ENCODE results near the gene MYT1.
"Not testable (repeated sequence)": the region's sequence is repeated elsewhere in the genome, so short reads cannot be mapped to it uniquely, and the experiment has no call there.

Gene MYT1

DNA sequence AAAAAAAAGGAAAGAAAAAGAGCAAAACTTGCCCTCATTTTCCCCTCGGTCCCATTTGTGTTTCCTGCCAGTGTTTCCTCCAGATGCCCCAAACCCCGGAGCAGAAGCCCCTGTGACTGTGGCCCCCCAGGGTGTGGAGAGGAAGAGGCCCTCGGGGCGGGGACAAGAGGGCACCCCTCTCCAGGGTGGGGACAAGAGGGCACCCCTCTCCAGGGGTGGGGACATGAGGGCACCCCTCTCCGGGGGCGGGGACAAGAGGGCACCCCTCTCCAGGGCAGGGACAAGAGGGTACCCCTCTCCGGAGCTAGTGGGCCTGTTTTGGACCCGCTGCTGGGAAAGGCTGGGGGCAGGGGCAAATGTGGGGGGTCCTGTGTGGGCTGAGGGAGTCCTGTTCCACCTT, 13.1 kb downstream of the MYT1 start:
- H3K4me1 ChIP-seq (ENCODE audit: control insufficient read depth in 2 of 2, insufficient read depth in 1 of 2, low read depth in 1 of 2, low read length in 2 of 2) = peaks cover 12 to 16% of the 10 kb centered on the region in 2 donors
- H3K4me3 ChIP-seq (ENCODE audit: low read length in 2 of 2) = no peak overlapping the region
- H3K36me3 ChIP-seq (replicated peaks in 1 of 2; ENCODE audit: control insufficient read depth in 2 of 2, insufficient read depth in 2 of 2, low read length in 2 of 2) = peaks cover 0 to 3% of the 10 kb centered on the region in 2 donors
- no peak overlapping the region for H2BK120ac ChIP-seq (ENCODE audit: low read depth, low read length)
- no peak overlapping the region for H2BK15ac ChIP-seq (ENCODE audit: low read length)
- H3K4ac ChIP-seq (ENCODE audit: low read length) = no peak overlapping the region
- H4K8ac ChIP-seq (ENCODE audit: low read depth, low read length) = no peak overlapping the region
- no peak overlapping the region for H3K9ac ChIP-seq (ENCODE audit: low read depth, low read length, poor library complexity)
- DNase-seq (ENCODE audit: low spot score) = no peak
- H2AK5ac ChIP-seq (ENCODE audit: low read depth, low read length) = peak overlapping the region; percentile 81
- H2AFZ ChIP-seq (ENCODE audit: low read length) = no peak overlapping the region
- H3K4me2 ChIP-seq (ENCODE audit: insufficient read depth, low read length, poor library complexity, severe bottlenecking) = peak overlapping the region; percentile 31
- H3K27ac ChIP-seq (replicated peaks; ENCODE audit: low read length) = no peak overlapping the region
- H3K79me1 ChIP-seq (ENCODE audit: low read depth, low read length) = peaks cover 3% of the 10 kb centered on the region
- H3K14ac ChIP-seq (ENCODE audit: low read length) = no peak overlapping the region
- H4K91ac ChIP-seq (ENCODE audit: low read depth, low read length, poor library complexity) = no peak overlapping the region
- no peak overlapping the region for H2BK12ac ChIP-seq (ENCODE audit: low read length)
- no peak overlapping the region for H2BK5ac ChIP-seq (ENCODE audit: low read length)
- H3K9me3 ChIP-seq (replicated peaks in 1 of 2; ENCODE audit: control insufficient read depth in 2 of 2, insufficient read depth in 1 of 2, low read depth in 1 of 2, low read length in 2 of 2) = peaks cover 0 to 6% of the 10 kb centered on the region in 2 donors
- H3K18ac ChIP-seq (ENCODE audit: low read length) = peak overlapping the region; percentile 48
- H3K27me3 ChIP-seq (ENCODE audit: control insufficient read depth in 3 of 3, insufficient read depth in 3 of 3, low read depth in 1 of 3, low read length in 3 of 3) = peaks cover 0 to 18% (median 8%) of the 10 kb centered on the region in 3 experiments
- H3K23ac ChIP-seq (ENCODE audit: low read depth, low read length, poor library complexity) = no peak overlapping the region
- WGBS, 2 donors (ENCODE audit: extremely low coverage in 2 of 2, insufficient read length in 2 of 2, insufficient replicate concordance in 1 of 2) = no CpG with 5 or more reads among the region's 8 CpGs

- whole genome bisulfite sequencing, 2 donors (ENCODE audit: extremely low coverage in 2 of 2, insufficient read length in 2 of 2, insufficient replicate concordance in 1 of 2) = no CpG with 5 or more reads among the region's 4 CpGs
- Histone ChIP-seq H2AFZ (ENCODE audit: low read length) (no peak overlapping the region), H3K4ac (ENCODE audit: low read length) (no peak overlapping the region), H3K9ac (ENCODE audit: low read depth, low read length, poor library complexity) (no peak overlapping the region), H2BK15ac (ENCODE audit: low read length) (no peak overlapping the region), H4K8ac (ENCODE audit: low read depth, low read length) (no peak overlapping the region), H3K18ac (ENCODE audit: low read length) (peak overlapping the region; percentile 48), H3K27me3 (ENCODE audit: control insufficient read depth in 3 of 3, insufficient read depth in 3 of 3, low read depth in 1 of 3, low read length in 3 of 3) (peaks cover 0 to 18% (median 8%) of the 10 kb centered on the region in 3 experiments), H3K27ac (replicated peaks; ENCODE audit: low read length) (no peak overlapping the region), H3K9me3 (replicated peaks in 1 of 2; ENCODE audit: control insufficient read depth in 2 of 2, insufficient read depth in 1 of 2, low read depth in 1 of 2, low read length in 2 of 2) (peaks cover 0 to 6% of the 10 kb centered on the region in 2 donors), H3K4me3 (ENCODE audit: low read length in 2 of 2) (no peak overlapping the region), H2BK5ac (ENCODE audit: low read length) (no peak overlapping the region), H3K4me1 (ENCODE audit: control insufficient read depth in 2 of 2, insufficient read depth in 1 of 2, low read depth in 1 of 2, low read length in 2 of 2) (peaks cover 12 to 16% of the 10 kb centered on the region in 2 donors), H2BK120ac (ENCODE audit: low read depth, low read length) (no peak overlapping the region), H2AK5ac (ENCODE audit: low read depth, low read length) (peak overlapping the region; percentile 81), H3K79me1 (ENCODE audit: low read depth, low read length) (peaks cover 3% of the 10 kb centered on the region), H3K36me3 (replicated peaks in 1 of 2; ENCODE audit: control insufficient read depth in 2 of 2, insufficient read depth in 2 of 2, low read length in 2 of 2) (peaks cover 0 to 3% of the 10 kb centered on the region in 2 donors), H2BK12ac (ENCODE audit: low read length) (no peak overlapping the region), H3K4me2 (ENCODE audit: insufficient read depth, low read length, poor library complexity, severe bottlenecking) (no peak overlapping the region), H3K14ac (ENCODE audit: low read length) (no peak overlapping the region), H4K91ac (ENCODE audit: low read depth, low read length, poor library complexity) (no peak overlapping the region), H3K23ac (ENCODE audit: low read depth, low read length, poor library complexity) (no peak overlapping the region)
- no peak for DNase-seq (ENCODE audit: low spot score)
These were observed 13.5 kb downstream of the MYT1 start for GRCh38 chr20:64177787-64178186.

DNA sequence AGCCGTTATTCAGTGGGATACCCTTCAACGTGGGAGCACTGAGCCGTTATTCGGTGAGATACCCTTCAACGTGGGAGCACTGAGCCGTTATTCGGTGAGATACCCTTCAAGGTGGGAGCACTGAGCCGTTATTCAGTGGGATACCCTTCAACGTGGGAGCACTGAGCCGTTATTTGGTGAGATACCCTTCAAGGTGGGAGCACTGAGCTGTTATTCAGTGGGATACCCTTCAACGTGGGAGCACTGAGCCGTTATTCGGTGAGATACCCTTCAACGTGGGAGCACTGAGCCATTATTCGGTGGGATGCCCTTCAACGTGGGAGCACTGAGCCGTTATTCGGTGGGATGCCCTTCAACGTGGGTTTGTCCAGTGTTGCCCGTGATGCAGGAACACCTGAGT, 14.7 kb downstream of the MYT1 start:
- H2BK12ac ChIP-seq (ENCODE audit: low read length); H3K79me1 ChIP-seq (ENCODE audit: low read depth, low read length); H3K9me3 ChIP-seq (replicated peaks in 1 of 2; ENCODE audit: control insufficient read depth in 2 of 2, insufficient read depth in 1 of 2, low read depth in 1 of 2, low read length in 2 of 2); H3K27me3 ChIP-seq (ENCODE audit: control insufficient read depth in 3 of 3, insufficient read depth in 3 of 3, low read depth in 1 of 3, low read length in 3 of 3); H3K27ac ChIP-seq (replicated peaks; ENCODE audit: low read length); H3K9ac ChIP-seq (ENCODE audit: low read depth, low read length, poor library complexity); H3K4me3 ChIP-seq (ENCODE audit: low read length in 2 of 2); H2BK15ac ChIP-seq (ENCODE audit: low read length); H3K4me2 ChIP-seq (ENCODE audit: insufficient read depth, low read length, poor library complexity, severe bottlenecking); H2AFZ ChIP-seq (ENCODE audit: low read length); H3K14ac ChIP-seq (ENCODE audit: low read length); H3K18ac ChIP-seq (ENCODE audit: low read length); H2BK120ac ChIP-seq (ENCODE audit: low read depth, low read length); H4K8ac ChIP-seq (ENCODE audit: low read depth, low read length); H2AK5ac ChIP-seq (ENCODE audit: low read depth, low read length); H3K4ac ChIP-seq (ENCODE audit: low read length); H2BK5ac ChIP-seq (ENCODE audit: low read length); H4K91ac ChIP-seq (ENCODE audit: low read depth, low read length, poor library complexity); DNase-seq (ENCODE audit: low spot score); H3K36me3 ChIP-seq (replicated peaks in 1 of 2; ENCODE audit: control insufficient read depth in 2 of 2, insufficient read depth in 2 of 2, low read length in 2 of 2); H3K23ac ChIP-seq (ENCODE audit: low read depth, low read length, poor library complexity): not testable (repeated sequence)
- no CpG with 5 or more reads among the region's 20 CpGs for WGBS, 2 donors (ENCODE audit: extremely low coverage in 2 of 2, insufficient read length in 2 of 2, insufficient replicate concordance in 1 of 2)
- H3K4me1 ChIP-seq (ENCODE audit: control insufficient read depth in 2 of 2, insufficient read depth in 1 of 2, low read depth in 1 of 2, low read length in 2 of 2) = peaks cover 12 to 16% of the 10 kb centered on the region in 2 donors

DNA sequence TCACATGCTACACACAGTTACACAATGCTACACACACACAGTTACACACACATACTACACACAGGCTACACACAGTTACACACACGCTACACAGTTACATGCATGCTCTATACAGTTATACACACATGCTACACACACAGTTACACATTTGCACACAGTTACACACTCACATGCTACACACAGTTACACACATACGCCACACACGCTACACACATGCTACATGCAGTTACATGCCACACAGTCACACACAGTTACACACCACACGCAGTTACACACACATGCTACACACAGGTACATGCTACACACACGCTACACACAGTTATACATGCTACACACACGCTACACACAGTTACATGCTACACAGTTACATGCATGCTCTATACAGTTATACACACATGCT, 15.6 kb downstream of the MYT1 start:
- peak overlapping the region; percentile 54 for H4K8ac ChIP-seq (ENCODE audit: low read depth, low read length)
- H3K36me3 ChIP-seq (replicated peaks in 1 of 2; ENCODE audit: control insufficient read depth in 2 of 2, insufficient read depth in 2 of 2, low read length in 2 of 2) = peaks cover 0 to 3% of the 10 kb centered on the region in 2 donors
- H4K91ac ChIP-seq (ENCODE audit: low read depth, low read length, poor library complexity) = no peak overlapping the region
- H2BK15ac ChIP-seq (ENCODE audit: low read length) = no peak overlapping the region
- H3K9me3 ChIP-seq (replicated peaks in 1 of 2; ENCODE audit: control insufficient read depth in 2 of 2, insufficient read depth in 1 of 2, low read depth in 1 of 2, low read length in 2 of 2) = peaks cover 0 to 6% of the 10 kb centered on the region in 2 donors
- H2BK5ac ChIP-seq (ENCODE audit: low read length) = no peak overlapping the region
- no peak overlapping the region for H3K14ac ChIP-seq (ENCODE audit: low read length)
- H3K4me3 ChIP-seq (ENCODE audit: low read length in 2 of 2) = peak overlapping the region in 1 of 2 donors; percentile 61
- H3K79me1 ChIP-seq (ENCODE audit: low read depth, low read length) = peaks cover 3% of the 10 kb centered on the region
- no peak overlapping the region for H3K4me2 ChIP-seq (ENCODE audit: insufficient read depth, low read length, poor library complexity, severe bottlenecking)
- no peak overlapping the region for H2BK120ac ChIP-seq (ENCODE audit: low read depth, low read length)
- peaks cover 12 to 16% of the 10 kb centered on the region in 2 donors for H3K4me1 ChIP-seq (ENCODE audit: control insufficient read depth in 2 of 2, insufficient read depth in 1 of 2, low read depth in 1 of 2, low read length in 2 of 2)
- H3K18ac ChIP-seq (ENCODE audit: low read length) = no peak overlapping the region
- H3K23ac ChIP-seq (ENCODE audit: low read depth, low read length, poor library complexity) = no peak overlapping the region
- H3K4ac ChIP-seq (ENCODE audit: low read length) = no peak overlapping the region
- H2BK12ac ChIP-seq (ENCODE audit: low read length) = no peak overlapping the region
- no peak for DNase-seq (ENCODE audit: low spot score)
- WGBS, 2 donors (ENCODE audit: extremely low coverage in 2 of 2, insufficient read length in 2 of 2, insufficient replicate concordance in 1 of 2) = no CpG with 5 or more reads among the region's 6 CpGs
- H3K27ac ChIP-seq (replicated peaks; ENCODE audit: low read length) = no peak overlapping the region
- H3K27me3 ChIP-seq (ENCODE audit: control insufficient read depth in 3 of 3, insufficient read depth in 3 of 3, low read depth in 1 of 3, low read length in 3 of 3) = peaks cover 0 to 10% (median 3%) of the 10 kb centered on the region in 3 experiments
- H2AK5ac ChIP-seq (ENCODE audit: low read depth, low read length) = no peak overlapping the region
- H3K9ac ChIP-seq (ENCODE audit: low read depth, low read length, poor library complexity) = no peak overlapping the region
- no peak overlapping the region for H2AFZ ChIP-seq (ENCODE audit: low read length)
